IPS-20b (cell line): ENCODE data around the gene PXDN.

ENCODE experiments used
- H3K27ac ChIP-seq: one replicate; pipeline ENCODE4 v1.5.1; 2013; ENCODE audit warnings: low read length
- H3K27me3 ChIP-seq: 2 replicates; pipeline ENCODE4 v1.6.1; 2013; ENCODE audit warnings: mild to moderate bottlenecking, low read length, inconsistent platforms; ENCODE audit not compliant: insufficient read depth
- H3K36me3 ChIP-seq: 2 replicates; pipeline ENCODE4 v1.6.1; 2013; ENCODE audit warnings: low read depth, mild to moderate bottlenecking, inconsistent platforms, low read length, moderate library complexity; ENCODE audit not compliant: insufficient read depth
- H3K4me1 ChIP-seq: 2 replicates; pipeline ENCODE4 v1.6.1; 2013; ENCODE audit warnings: mild to moderate bottlenecking, control low read depth, inconsistent platforms, low read length, moderate library complexity; ENCODE audit not compliant: insufficient read depth
- H3K4me3 ChIP-seq: 2 replicates; pipeline ENCODE4 v1.5.1; 2013; ENCODE audit warnings: mild to moderate bottlenecking, low read length, inconsistent platforms
- H3K9ac ChIP-seq: 2 replicates; pipeline ENCODE4 v1.6.1; 2013; ENCODE audit warnings: low read depth, mild to moderate bottlenecking, inconsistent platforms, low read length, moderate library complexity
- H3K9me3 ChIP-seq: 2 replicates; pipeline ENCODE4 v1.6.1; 2013; ENCODE audit warnings: mild to moderate bottlenecking, low read depth, low read length, inconsistent platforms; ENCODE audit not compliant: insufficient read depth

Gene PXDN

GRCh38 chr2:1677821-1678165, 66.5 kb downstream of the PXDN start:
- no peaks in the 10 kb centered on the region for H3K4me1 ChIP-seq
- H3K9me3 ChIP-seq = no peaks in the 10 kb centered on the region
- H3K9ac ChIP-seq = no peak overlapping the region
- H3K36me3 ChIP-seq = peaks cover 94% of the 10 kb centered on the region
- no peak overlapping the region for H3K4me3 ChIP-seq
- H3K27me3 ChIP-seq = no peaks in the 10 kb centered on the region
- no peak overlapping the region for H3K27ac ChIP-seq

- no peak overlapping the region for H3K4me3 ChIP-seq
- H3K27me3 ChIP-seq = no peaks in the 10 kb centered on the region
- no peaks in the 10 kb centered on the region for H3K4me1 ChIP-seq
- H3K9me3 ChIP-seq = no peaks in the 10 kb centered on the region
- no peak overlapping the region for H3K9ac ChIP-seq
- no peak overlapping the region for H3K27ac ChIP-seq
- peaks cover 94% of the 10 kb centered on the region for H3K36me3 ChIP-seq
Measured at GRCh38 chr2:1676913-1677820, 67.1 kb downstream of the PXDN start.

GRCh38 chr2:1676091-1676912, 68.0 kb downstream of the PXDN start:
- Histone ChIP-seq H3K4me3 (no peak overlapping the region), H3K36me3 (peaks cover 94% of the 10 kb centered on the region)

GRCh38 chr2:1675633-1676032, 68.7 kb downstream of the PXDN start:
- Histone ChIP-seq H3K36me3 (peaks cover 99% of the 10 kb centered on the region), H3K9ac (no peak overlapping the region), H3K27me3 (no peaks in the 10 kb centered on the region), H3K27ac (no peak overlapping the region), H3K4me1 (no peaks in the 10 kb centered on the region), H3K9me3 (no peaks in the 10 kb centered on the region), H3K4me3 (no peak overlapping the region)

More at GRCh38 chr2:1676091-1676912, 68.0 kb downstream of the PXDN start:
- Histone ChIP-seq H3K4me1 (no peaks in the 10 kb centered on the region), H3K27ac (no peak overlapping the region), H3K27me3 (no peaks in the 10 kb centered on the region), H3K9me3 (no peaks in the 10 kb centered on the region), H3K9ac (no peak overlapping the region)

- Histone ChIP-seq H3K4me1 (no peaks in the 10 kb centered on the region), H3K27ac (no peak overlapping the region), H3K4me3 (no peak overlapping the region), H3K36me3 (peaks cover 98% of the 10 kb centered on the region), H3K27me3 (no peaks in the 10 kb centered on the region), H3K9me3 (no peaks in the 10 kb centered on the region), H3K9ac (no peak overlapping the region)
Measured at GRCh38 chr2:1674766-1675397, 69.4 kb downstream of the PXDN start.

- H3K4me3 ChIP-seq = no peak overlapping the region
- no peak overlapping the region for H3K27ac ChIP-seq
- H3K4me1 ChIP-seq = no peaks in the 10 kb centered on the region
- no peak overlapping the region for H3K9ac ChIP-seq
- H3K9me3 ChIP-seq = no peaks in the 10 kb centered on the region
- peaks cover 95% of the 10 kb centered on the region for H3K36me3 ChIP-seq
- no peaks in the 10 kb centered on the region for H3K27me3 ChIP-seq
Measured at GRCh38 chr2:1674276-1674675, 70.0 kb downstream of the PXDN start.

- Histone ChIP-seq H3K27ac (no peak overlapping the region), H3K4me3 (no peak overlapping the region), H3K36me3 (peaks cover 92% of the 10 kb centered on the region), H3K9ac (no peak overlapping the region), H3K4me1 (no peaks in the 10 kb centered on the region), H3K9me3 (no peaks in the 10 kb centered on the region), H3K27me3 (no peaks in the 10 kb centered on the region)
Measured at GRCh38 chr2:1673160-1673944, 71.0 kb downstream of the PXDN start.

GRCh38 chr2:1672738-1673137, 71.6 kb downstream of the PXDN start:
- no peak overlapping the region for H3K9ac ChIP-seq
- H3K36me3 ChIP-seq = peaks cover 86% of the 10 kb centered on the region
- H3K4me1 ChIP-seq = no peaks in the 10 kb centered on the region
- H3K27me3 ChIP-seq = no peaks in the 10 kb centered on the region
- H3K9me3 ChIP-seq = no peaks in the 10 kb centered on the region
- no peak overlapping the region for H3K4me3 ChIP-seq
- no peak overlapping the region for H3K27ac ChIP-seq

GRCh38 chr2:1671916-1672315, 72.4 kb downstream of the PXDN start:
- no peaks in the 10 kb centered on the region for H3K27me3 ChIP-seq
- H3K9me3 ChIP-seq = no peaks in the 10 kb centered on the region
- no peak overlapping the region for H3K4me3 ChIP-seq
- H3K27ac ChIP-seq = no peak overlapping the region
- peaks cover 78% of the 10 kb centered on the region for H3K36me3 ChIP-seq
- no peaks in the 10 kb centered on the region for H3K4me1 ChIP-seq
- no peak overlapping the region for H3K9ac ChIP-seq

GRCh38 chr2:1670636-1671035, 73.7 kb downstream of the PXDN start:
- Histone ChIP-seq H3K4me3 (no peak overlapping the region), H3K4me1 (no peaks in the 10 kb centered on the region), H3K27me3 (no peaks in the 10 kb centered on the region), H3K36me3 (peaks cover 75% of the 10 kb centered on the region), H3K9ac (no peak overlapping the region), H3K9me3 (no peaks in the 10 kb centered on the region), H3K27ac (no peak overlapping the region)
